Measurements from ENCODE around the gene OR51F1. TPM values are rescaled to one million over a fixed set of nuclear protein-coding genes. Genes with fewer than 3 reads are reported as not detected.

The OR51F1 gene
- total RNA-seq, 6 experiments from 2014 or later = not detected

GRCh38 chr11:4798427-4799183 is 28.9 kb upstream of the OR51F1 start:
- ATAC-seq = no peak
- no peak overlapping the region for H3K4me3 ChIP-seq
- no peak overlapping the region for H3K27ac ChIP-seq
- H3K27me3 ChIP-seq = no peaks in the 10 kb centered on the region
- WGBS (ENCODE audit: insufficient coverage, low coverage, low lambda C conversion rate, missing lambda C conversion rate) = 38% methylated on average over 6 of the region's 6 CpGs
- DNase-seq = no peak
- TF ChIP-seq POLR2A (IDR thresholded peaks at IDR 0.05) = no peak
- TF ChIP-seq, protein P1, sequence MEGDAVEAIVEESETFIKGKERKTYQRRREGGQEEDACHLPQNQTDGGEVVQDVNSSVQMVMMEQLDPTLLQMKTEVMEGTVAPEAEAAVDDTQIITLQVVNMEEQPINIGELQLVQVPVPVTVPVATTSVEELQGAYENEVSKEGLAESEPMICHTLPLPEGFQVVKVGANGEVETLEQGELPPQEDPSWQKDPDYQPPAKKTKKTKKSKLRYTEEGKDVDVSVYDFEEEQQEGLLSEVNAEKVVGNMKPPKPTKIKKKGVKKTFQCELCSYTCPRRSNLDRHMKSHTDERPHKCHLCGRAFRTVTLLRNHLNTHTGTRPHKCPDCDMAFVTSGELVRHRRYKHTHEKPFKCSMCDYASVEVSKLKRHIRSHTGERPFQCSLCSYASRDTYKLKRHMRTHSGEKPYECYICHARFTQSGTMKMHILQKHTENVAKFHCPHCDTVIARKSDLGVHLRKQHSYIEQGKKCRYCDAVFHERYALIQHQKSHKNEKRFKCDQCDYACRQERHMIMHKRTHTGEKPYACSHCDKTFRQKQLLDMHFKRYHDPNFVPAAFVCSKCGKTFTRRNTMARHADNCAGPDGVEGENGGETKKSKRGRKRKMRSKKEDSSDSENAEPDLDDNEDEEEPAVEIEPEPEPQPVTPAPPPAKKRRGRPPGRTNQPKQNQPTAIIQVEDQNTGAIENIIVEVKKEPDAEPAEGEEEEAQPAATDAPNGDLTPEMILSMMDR (IDR thresholded peaks at IDR 0.05) = no peak
- no peaks in the 10 kb centered on the region for H3K4me1 ChIP-seq
- intact Hi-C loops (cut with DNase I) = no loop called here
- H3K9me3 ChIP-seq = no peaks in the 10 kb centered on the region
- H3K36me3 ChIP-seq = no peaks in the 10 kb centered on the region

GRCh38 chr11:4797206-4797605 is 27.5 kb upstream of the OR51F1 start:
- Histone ChIP-seq H3K4me1 (no peaks in the 10 kb centered on the region), H3K27ac (no peak overlapping the region), H3K27me3 (no peaks in the 10 kb centered on the region), H3K4me3 (no peak overlapping the region), H3K9me3 (no peaks in the 10 kb centered on the region), H3K36me3 (no peaks in the 10 kb centered on the region)
- TF ChIP-seq, protein P1 (IDR thresholded peaks at IDR 0.05) = no peak
- TF ChIP-seq POLR2A (IDR thresholded peaks at IDR 0.05) = no peak
- no peak for DNase-seq
- WGBS (ENCODE audit: insufficient coverage, low coverage, low lambda C conversion rate, missing lambda C conversion rate) = 13% methylated on average over 2 of the region's 2 CpGs
- intact Hi-C loops (cut with DNase I) = no loop called here
- ATAC-seq = no peak

DNA sequence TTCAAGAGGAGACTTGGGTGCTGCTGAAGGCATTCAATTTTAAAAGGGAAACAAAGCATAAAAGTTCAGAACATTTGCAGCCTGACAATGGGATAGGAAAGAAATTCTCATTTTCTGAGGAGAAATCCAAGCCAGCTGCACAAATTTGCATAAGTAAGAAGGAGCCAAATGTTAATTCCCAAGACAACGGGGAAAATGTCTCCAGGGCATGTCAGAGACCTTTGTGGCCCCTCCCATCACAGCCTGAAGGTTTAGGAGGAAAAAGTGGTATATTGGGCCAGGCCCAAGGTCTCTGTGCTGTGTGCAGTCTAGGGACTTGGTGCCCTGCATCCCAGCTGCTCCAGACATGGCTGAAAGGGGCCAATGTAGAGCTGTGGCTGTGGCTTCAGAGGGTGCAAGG is 12.7 kb upstream of the OR51F1 start:
- no peak overlapping the region for H3K4me3 ChIP-seq
- TF ChIP-seq, protein P1 (IDR thresholded peaks at IDR 0.05) = no peak
- no peak for TF ChIP-seq POLR2A (IDR thresholded peaks at IDR 0.05)
- ATAC-seq (no peak), DNase-seq (no peak)
- 17% methylated on average over 1 of the region's 1 CpG for WGBS (ENCODE audit: insufficient coverage, low coverage, low lambda C conversion rate, missing lambda C conversion rate)
- intact Hi-C loops (cut with DNase I) = no loop called here
- H3K36me3 ChIP-seq = no peaks in the 10 kb centered on the region
- H3K4me1 ChIP-seq = no peaks in the 10 kb centered on the region
- H3K27ac ChIP-seq = no peak overlapping the region
- H3K9me3 ChIP-seq = no peaks in the 10 kb centered on the region
- H3K27me3 ChIP-seq = no peaks in the 10 kb centered on the region

DNA sequence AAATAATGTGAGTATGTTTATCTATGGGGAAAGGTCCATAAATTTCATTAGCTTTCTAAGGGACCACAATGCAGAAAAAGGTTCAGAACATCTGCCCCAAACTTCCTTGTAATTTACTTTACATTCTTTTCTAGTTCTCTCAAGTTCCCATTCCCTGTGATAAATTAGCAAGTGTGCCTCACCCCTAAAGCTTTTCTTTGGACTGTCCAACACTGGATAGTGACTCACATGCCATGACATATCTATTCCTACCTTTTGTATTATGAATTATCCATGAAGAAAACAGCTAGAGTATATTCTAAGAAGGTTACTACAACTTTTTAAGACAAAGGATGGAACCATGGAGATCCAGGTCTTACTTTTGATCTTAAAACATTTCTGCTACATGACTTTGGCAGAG is 1.6 kb downstream of the OR51F1 start:
- Histone ChIP-seq H3K4me1 (no peaks in the 10 kb centered on the region), H3K4me3 (no peak overlapping the region), H3K9me3 (no peaks in the 10 kb centered on the region), H3K27ac (no peak overlapping the region), H3K27me3 (no peaks in the 10 kb centered on the region), H3K36me3 (no peaks in the 10 kb centered on the region)
- ATAC-seq (no peak), DNase-seq (no peak)
- intact Hi-C loops (cut with DNase I) = no loop called here
- TF ChIP-seq, protein P1 (IDR thresholded peaks at IDR 0.05) = no peak
- TF ChIP-seq POLR2A (IDR thresholded peaks at IDR 0.05) = no peak
